GM19238 (cell line): Measurements from ENCODE around the gene IRS1.
A peak's percentile ranks its signal among the peaks of the same experiment; 100 is the strongest.
"Not testable (repeated sequence)": the region's sequence is repeated elsewhere in the genome, so short reads cannot be mapped to it uniquely, and the experiment has no call there.

ENCODE experiments used
- DNase-seq: peaks from one replicate; pipeline ENCODE4 v3.0.0; 2011; ENCODE audit warnings: low spot score; ENCODE audit not compliant: insufficient read length

Gene IRS1

GRCh38 chr2:226799211-226799975 is at the start of gene IRS1:
TSS of gene IRS1 (minus strand) at chr2:226799820. CDS start at chr2:226798738, 1,082 bp downstream.
- peak; percentile 56 for DNase-seq

GRCh38 chr2:226849349-226849748 is 49.7 kb upstream of the IRS1 start:
- DNase-seq: no peak

GRCh38 chr2:226847511-226847910 is 47.9 kb upstream of the IRS1 start:
- no peak for DNase-seq

GRCh38 chr2:226847090-226847489 is 47.5 kb upstream of the IRS1 start:
- no peak for DNase-seq

- DNase-seq: no peak
These were observed 45.9 kb upstream of the IRS1 start for GRCh38 chr2:226845386-226846116.

- not testable (repeated sequence) for DNase-seq
These were observed 43.4 kb upstream of the IRS1 start for GRCh38 chr2:226843001-226843400.

- no peak for DNase-seq
These were observed 40.3 kb upstream of the IRS1 start for GRCh38 chr2:226839951-226840350.

- no peak for DNase-seq
These were observed 39.5 kb upstream of the IRS1 start for GRCh38 chr2:226839161-226839560.

GRCh38 chr2:226838722-226839121 is 39.1 kb upstream of the IRS1 start:
- no peak for DNase-seq

- DNase-seq: no peak
These were observed 38.4 kb upstream of the IRS1 start for GRCh38 chr2:226837787-226838603.

- DNase-seq: no peak
These were observed 37.7 kb upstream of the IRS1 start for GRCh38 chr2:226837334-226837733.

- DNase-seq: no peak
These were observed 36.9 kb upstream of the IRS1 start for GRCh38 chr2:226836548-226836885.

- peak; percentile 70 for DNase-seq
These were observed 36.4 kb upstream of the IRS1 start, which contains the start of gene RHBDD1 for GRCh38 chr2:226835796-226836547. TSS of gene RHBDD1 (plus strand) at chr2:226836054. CDS start at chr2:226864694, 28,640 bp downstream.

GRCh38 chr2:226835420-226835795 is 35.8 kb upstream of the IRS1 start:
- DNase-seq: peak; percentile 3

- DNase-seq: not testable (repeated sequence)
These were observed 35.3 kb upstream of the IRS1 start for GRCh38 chr2:226834880-226835279.

GRCh38 chr2:226832061-226832460 is 32.4 kb upstream of the IRS1 start:
- DNase-seq: no peak

GRCh38 chr2:226831266-226831665 is 31.6 kb upstream of the IRS1 start:
- DNase-seq: no peak

GRCh38 chr2:226829721-226830631 is 30.4 kb upstream of the IRS1 start:
- no peak for DNase-seq

GRCh38 chr2:226828191-226828590 is 28.6 kb upstream of the IRS1 start:
- no peak for DNase-seq

- no peak for DNase-seq
These were observed 25.4 kb upstream of the IRS1 start for GRCh38 chr2:226825056-226825455.
